AG04450 (cell line): ENCODE results near the gene TIMMDC1. TPM values are rescaled to one million over a fixed set of nuclear protein-coding genes. Genes with fewer than 3 reads are reported as not detected.
A peak's percentile ranks its signal among the peaks of the same experiment; 100 is the strongest.

Experiments
- CTCF ChIA-PET: fragments of 300-600, 350-600 bp; formaldehyde crosslinking; extraction: SDS; loops from one replicate; lab custom pipeline; 2022; ENCODE audit warnings: antibody characterized with exemption, inconsistent platforms; lab: Charles Lee
- POLR2A ChIA-PET: fragments of 350-600 bp; formaldehyde crosslinking; extraction: SDS; loops from one replicate; lab custom pipeline; 2021; ENCODE audit warnings: antibody characterized with exemption, inconsistent platforms; lab: Yijun Ruan, JAX
- DNase-seq: peaks from one replicate; pipeline ENCODE4 v3.0.0-alpha.2; 2011; ENCODE audit warnings: low read depth, low spot score
- H3K27ac ChIP-seq: one replicate; pipeline ENCODE4 v1.5.1; 2012; ENCODE audit warnings: low read depth, low read length, control low read depth
- H3K27me3 ChIP-seq: one replicate; pipeline ENCODE4 v1.6.0; 2012; ENCODE audit warnings: low read length; ENCODE audit not compliant: control insufficient read depth, insufficient read depth
- H3K4me3 ChIP-seq: 2 replicates; pipeline ENCODE4 v1.5.1; 2011; ENCODE audit warnings: mild to moderate bottlenecking, low read depth, low read length, control low read depth
- H3K9me3 ChIP-seq: 2 replicates; pipeline ENCODE4 v1.5.1; 2012; ENCODE audit warnings: low read length; ENCODE audit not compliant: control insufficient read depth, insufficient read depth
- CTCF ChIP-seq: IDR thresholded peaks from 2 replicates; pipeline ENCODE4 v1.5.1; 2011; ENCODE audit warnings: low read depth, low read length, control low read depth, inconsistent platforms
- polyA plus RNA-seq: library from polyadenylated mRNA; depleted of rRNA; stranded (reverse); fragments of >200 nt; gene quantifications from 2 replicates; pipeline ENCODE4 v1.2.3, GENCODE V29; 2011

Gene TIMMDC1
- polyA plus RNA-seq, 1 experiment = 97.4 TPM

- Histone ChIP-seq H3K4me3 (no peak overlapping the region), H3K27me3 (no peaks in the 10 kb centered on the region), H3K27ac (no peak overlapping the region), H3K9me3 (no peaks in the 10 kb centered on the region)
- POLR2A ChIA-PET = no interaction called here
- CTCF ChIA-PET = no interaction called here
- no peak for TF ChIP-seq CTCF
- DNase-seq = no peak
Observed at GRCh38 chr3:119492810-119493209, 5.5 kb upstream of the TIMMDC1 start.

GRCh38 chr3:119494597-119494996 lies 3.8 kb upstream of the TIMMDC1 start:
- no peak for DNase-seq
- no peak for TF ChIP-seq CTCF
- POLR2A ChIA-PET = no interaction called here
- H3K27ac ChIP-seq = no peak overlapping the region
- H3K9me3 ChIP-seq = no peaks in the 10 kb centered on the region
- CTCF ChIA-PET = interaction anchor here (1.1 kb wide), 2 partner anchors 10 to 32 kb away, joined by 3 to 5 read pairs; no protein-coding TSS in a partner anchor
- H3K4me3 ChIP-seq = no peak overlapping the region
- H3K27me3 ChIP-seq = no peaks in the 10 kb centered on the region

- H3K4me3 ChIP-seq = peak overlapping the region; percentile 90
- H3K9me3 ChIP-seq = no peaks in the 10 kb centered on the region
- H3K27ac ChIP-seq = peak overlapping the region; percentile 85
- no peak for TF ChIP-seq CTCF
- POLR2A ChIA-PET = interaction anchor here (0.6 to 3.5 kb wide), 6 partner anchors 9 to 140 kb away, joined by 3 to 23 read pairs (median 4); partner anchors contain the start of gene TMEM39A
- no peaks in the 10 kb centered on the region for H3K27me3 ChIP-seq
- DNase-seq = no peak
- CTCF ChIA-PET = interaction anchor here (1.1 to 1.5 kb wide), 3 partner anchors 34 to 353 kb away, joined by 3 to 5 read pairs (median 3); partner anchors contain the start of gene TMEM39A
Observed at GRCh38 chr3:119497820-119498185, 544 bp upstream of the TIMMDC1 start.

GRCh38 chr3:119500265-119500664 lies 1.9 kb downstream of the TIMMDC1 start:
- Histone ChIP-seq H3K27me3 (no peaks in the 10 kb centered on the region), H3K4me3 (no peak overlapping the region), H3K9me3 (no peaks in the 10 kb centered on the region), H3K27ac (no peak overlapping the region)
- no peak for DNase-seq
- CTCF ChIA-PET = interaction anchor here (1.1 kb wide), 1 partner anchor 154 kb away, joined by 3 read pairs; no protein-coding TSS in a partner anchor
- POLR2A ChIA-PET = interaction anchor here (3.5 kb wide), 1 partner anchor 37 kb away, joined by 23 read pairs; the partner anchor contains the start of gene TMEM39A
- TF ChIP-seq CTCF = no peak

GRCh38 chr3:119500901-119501300 lies 2.6 kb downstream of the TIMMDC1 start:
- H3K27me3 ChIP-seq = no peaks in the 10 kb centered on the region
- H3K9me3 ChIP-seq = no peaks in the 10 kb centered on the region
- H3K27ac ChIP-seq = no peak overlapping the region
- no peak for TF ChIP-seq CTCF
- CTCF ChIA-PET = interaction anchor here (1.0 to 1.1 kb wide), 2 partner anchors 154 to 180 kb away, joined by 3 read pairs; no protein-coding TSS in a partner anchor
- no peak for DNase-seq
- H3K4me3 ChIP-seq = no peak overlapping the region
- POLR2A ChIA-PET = no interaction called here
